Choroid plexus epithelial cell (primary cell): ENCODE measurements around the gene AFTPH.
A peak's percentile ranks its signal among the peaks of the same experiment; 100 is the strongest.

Experiments used
- DNase-seq: peaks from one replicate; pipeline ENCODE4 v3.0.0-alpha.2; 2010; ENCODE audit warnings: low read depth
- H3K4me3 ChIP-seq: 2 replicates; pipeline ENCODE4 v1.5.1; 2011; ENCODE audit warnings: low read depth, mild to moderate bottlenecking, control low read depth, low read length, moderate library complexity
- CTCF ChIP-seq: conservative IDR thresholded peaks from 2 replicates; pipeline ENCODE4 v1.5.1; 2011; ENCODE audit warnings: low read depth, mild to moderate bottlenecking, control low read depth, inconsistent platforms, low read length, moderate library complexity

Gene AFTPH, protein sequence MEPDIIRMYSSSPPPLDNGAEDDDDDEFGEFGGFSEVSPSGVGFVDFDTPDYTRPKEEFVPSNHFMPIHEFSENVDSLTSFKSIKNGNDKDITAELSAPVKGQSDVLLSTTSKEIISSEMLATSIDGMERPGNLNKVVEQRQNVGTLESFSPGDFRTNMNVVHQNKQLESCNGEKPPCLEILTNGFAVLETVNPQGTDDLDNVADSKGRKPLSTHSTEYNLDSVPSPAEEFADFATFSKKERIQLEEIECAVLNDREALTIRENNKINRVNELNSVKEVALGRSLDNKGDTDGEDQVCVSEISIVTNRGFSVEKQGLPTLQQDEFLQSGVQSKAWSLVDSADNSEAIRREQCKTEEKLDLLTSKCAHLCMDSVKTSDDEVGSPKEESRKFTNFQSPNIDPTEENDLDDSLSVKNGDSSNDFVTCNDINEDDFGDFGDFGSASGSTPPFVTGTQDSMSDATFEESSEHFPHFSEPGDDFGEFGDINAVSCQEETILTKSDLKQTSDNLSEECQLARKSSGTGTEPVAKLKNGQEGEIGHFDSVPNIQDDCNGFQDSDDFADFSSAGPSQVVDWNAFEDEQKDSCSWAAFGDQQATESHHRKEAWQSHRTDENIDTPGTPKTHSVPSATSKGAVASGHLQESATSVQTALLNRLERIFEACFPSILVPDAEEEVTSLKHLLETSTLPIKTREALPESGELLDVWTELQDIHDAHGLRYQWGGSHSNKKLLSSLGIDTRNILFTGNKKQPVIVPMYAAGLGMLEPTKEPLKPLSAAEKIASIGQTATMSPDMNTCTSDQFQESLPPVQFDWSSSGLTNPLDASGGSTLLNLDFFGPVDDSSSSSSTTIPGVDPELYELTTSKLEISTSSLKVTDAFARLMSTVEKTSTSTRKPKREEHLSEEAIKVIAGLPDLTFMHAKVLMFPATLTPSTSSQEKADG

GRCh38 chr2:64523666-64524603, at the start of gene AFTPH:
TSS of gene AFTPH (plus strand) at chr2:64524328. CDS start at chr2:64551475, 27,147 bp downstream.
- TF ChIP-seq CTCF = no peak
- H3K4me3 ChIP-seq = peak within 1 kb of the TSS; percentile 88
- DNase-seq = peak; percentile 99

- no peak for TF ChIP-seq CTCF
- no peak overlapping the region for H3K4me3 ChIP-seq
- DNase-seq = no peak
Measured at GRCh38 chr2:64474636-64475035, 49.5 kb upstream of the AFTPH start.

DNA sequence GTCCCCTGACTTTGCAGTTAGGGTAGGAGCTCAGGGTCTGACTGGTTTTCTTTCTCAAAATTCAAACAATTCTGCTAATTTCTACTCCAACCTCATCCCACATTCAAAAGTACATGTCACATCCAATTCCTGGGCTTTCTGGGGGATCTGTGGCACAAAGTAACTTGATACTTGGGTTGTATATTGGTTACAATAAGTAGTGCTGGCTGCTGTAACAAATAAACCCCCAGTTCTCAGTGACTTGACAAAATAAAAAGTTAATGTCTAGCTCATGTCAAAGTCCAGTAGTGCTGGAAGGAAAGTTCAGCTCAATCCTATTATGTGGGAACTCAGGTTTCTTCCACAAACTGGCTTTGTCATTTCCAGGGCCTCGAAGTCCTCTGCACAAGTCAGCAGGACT, 47.1 kb upstream of the AFTPH start:
- no peak for DNase-seq
- TF ChIP-seq CTCF = no peak
- no peak overlapping the region for H3K4me3 ChIP-seq

- no peak for TF ChIP-seq CTCF
- DNase-seq = no peak
- H3K4me3 ChIP-seq = no peak overlapping the region
Measured at GRCh38 chr2:64477979-64478378, 46.1 kb upstream of the AFTPH start.

- no peak for DNase-seq
- no peak overlapping the region for H3K4me3 ChIP-seq
- TF ChIP-seq CTCF = no peak
Measured at GRCh38 chr2:64478502-64479230, 45.5 kb upstream of the AFTPH start.
